Measurements from ENCODE around the gene NUP155. TPM values are rescaled to one million over a fixed set of nuclear protein-coding genes. Genes with fewer than 3 reads are reported as not detected.

The NUP155 gene
- polyA plus RNA-seq, 2 of the 4 experiments (the other 2 are of a cell fraction) = 14.4 to 38.8 TPM

- TF ChIP-seq MAX (IDR thresholded peaks at IDR 0.05) (peak; percentile 77), NFE2L2 (conservative IDR thresholded peaks at IDR 0.05; ENCODE audit: low read length) (no peak), JUN (IDR thresholded peaks at IDR 0.05) (peak in 1 of 2 experiments; percentile 75; a peak in 4 of 5 replicates), HMGXB4 (CRISPR knock-in tag; IDR thresholded peaks at IDR 0.05; ENCODE audit: borderline replicate concordance) (peak; percentile 87; the same call in 1 of the 2 replicates), ZSCAN20 (CRISPR knock-in tag; IDR thresholded peaks at IDR 0.05) (no peak), RARB (CRISPR knock-in tag; IDR thresholded peaks at IDR 0.05) (no peak), PHF8 (IDR thresholded peaks at IDR 0.05; ENCODE audit: borderline replicate concordance, low read depth) (peak; percentile 98; the same call in 1 of the 2 replicates), POLR2A (IDR thresholded peaks at IDR 0.05; ENCODE audit: low read length) (peak; percentile 92)
These were observed 121.7 kb downstream of the NUP155 start, which contains the start of gene CPLANE1 (continued) for GRCh38 chr5:37248970-37249814.

GRCh38 chr5:37248421-37248969, 122.4 kb downstream of the NUP155 start:
- ChIA-PET CTCF (interaction anchor here (0.7 to 1.5 kb wide), 4 partner anchors 15 to 63 kb away, joined by 3 to 4 read pairs (median 4); no protein-coding TSS in a partner anchor), POLR2A (interaction anchor here (1.0 to 2.4 kb wide), 5 partner anchors 9 to 123 kb away, joined by 3 to 27 read pairs (median 9); partner anchors contain the start of gene NUP155)
- ATAC-seq (peak in 1 of 2 experiments; percentile 30; a peak in 3 of 6 replicates), DNase-seq (ENCODE audit: low read depth in 1 of 2, low spot score in 1 of 2) (peak in 1 of 2 experiments; percentile 44), FAIRE-seq (no peak)
- H3K4me2 ChIP-seq = peak overlapping the region; percentile 90
- TF ChIP-seq HDAC2 (IDR thresholded peaks at IDR 0.05) = no peak
- no peak for TF ChIP-seq BCL3 (IDR thresholded peaks at IDR 0.05)
- TF ChIP-seq NPAS2 (CRISPR knock-in tag; IDR thresholded peaks at IDR 0.05; ENCODE audit: borderline replicate concordance) = no peak
- no peak for TF ChIP-seq JUN (IDR thresholded peaks at IDR 0.05)
- TF ChIP-seq REST (IDR thresholded peaks at IDR 0.05) = no peak
- no peak for TF ChIP-seq POLR2AphosphoS2 (conservative IDR thresholded peaks at IDR 0.05; ENCODE audit: low read length)
- no peak for TF ChIP-seq FOSB (CRISPR knock-in tag; IDR thresholded peaks at IDR 0.05)
- TF ChIP-seq HES2 (IDR thresholded peaks at IDR 0.05) = no peak
- TF ChIP-seq MAX (IDR thresholded peaks at IDR 0.05) = no peak
- no peak for TF ChIP-seq PHF8 (IDR thresholded peaks at IDR 0.05; ENCODE audit: borderline replicate concordance, low read depth)
- H3K4me3 ChIP-seq = peak overlapping the region; percentile 62
- H3K27ac ChIP-seq = peak overlapping the region; percentile 87 to 93
- WGBS (ENCODE audit: missing lambda C conversion rate) = 3% methylated on average over 19 of the region's 19 CpGs
- 0 out of 3 replicates have a peak, but pooled peaks cover 10% of the 10 kb centered on the region for H3K4me1 ChIP-seq
- H3K9me3 ChIP-seq = no peaks in the 10 kb centered on the region

Measured in A549 (cell line).